Measurements from ENCODE around the gene SDF4. TPM values are rescaled to one million over a fixed set of nuclear protein-coding genes. Genes with fewer than 3 reads are reported as not detected.
A peak's percentile ranks its signal among the peaks of the same experiment; 100 is the strongest.

The SDF4 gene
- total RNA-seq, 4 donors from 2014 or later, result 153 to 267 (median 226) TPM

- 88 to 100% methylated on average over 5 to 96 of the region's 98 CpGs for WGBS, 2 donors (ENCODE audit: low coverage in 1 of 2)
- TF ChIP-seq POLR2A (IDR thresholded peaks at IDR 0.05) (no peak), EP300 (IDR thresholded peaks at IDR 0.05; ENCODE audit: low read depth) (no peak), CTCF (IDR thresholded peaks at IDR 0.05) (no peak), POLR2AphosphoS5 (IDR thresholded peaks at IDR 0.05) (no peak)
- Histone ChIP-seq H3K27me3 (peaks cover 19% of the 10 kb centered on the region), H3K27ac (peak overlapping the region in 1 of 4 donors; percentile 9), H3K36me3 (peaks cover 0 to 4% (median 0%) of the 10 kb centered on the region in 4 donors), H3K4me1 (peaks cover 22 to 46% (median 43%) of the 10 kb centered on the region in 4 donors), H3K4me3 (peak overlapping the region in 3 of 4 donors; percentile 24 to 40 (median 32)), H3K9me3 (no peaks in the 10 kb centered on the region)
- no peak for DNase-seq
- in situ Hi-C loops (cut with MboI; ENCODE audit: low pct_ligation_motif_present in 1 of 4, low pct_unique_long_range_greater_than_20kb in 1 of 4, low sequenced_read_pairs in 3 of 4), result no loop called here
- intact Hi-C loops (cut with DNase I; ENCODE audit: low total_unique reads), result no loop called here
Measured at GRCh38 chr1:1232796-1233566, 1.2 kb upstream of the SDF4 start.

GRCh38 chr1:1232208-1232795, 501 bp upstream of the SDF4 start, which contains the start of gene B3GALT6:
Gene B3GALT6 (plus strand): TSS chr1:1232237. CDS start chr1:1232279, 42 bp downstream.
- no peaks in the 10 kb centered on the region for H3K9me3 ChIP-seq
- peak within 1 kb of the TSS; percentile 97 to 98 (median 98) for H3K27ac ChIP-seq
- DNase-seq, result no peak
- intact Hi-C loops (cut with DNase I; ENCODE audit: low total_unique reads) (no loop called here), in situ Hi-C loops (cut with MboI; ENCODE audit: low pct_ligation_motif_present in 1 of 4, low pct_unique_long_range_greater_than_20kb in 1 of 4, low sequenced_read_pairs in 3 of 4) (no loop called here)
- WGBS, 2 donors (ENCODE audit: low coverage in 1 of 2), result 17% methylated on average over 48 of the region's 100 CpGs; no CpG with 5 or more reads in 1 of the 2 donors
- peaks cover 0 to 9% (median 0%) of the 10 kb centered on the region in 4 donors for H3K36me3 ChIP-seq
- peaks cover 19 to 40% (median 36%) of the 10 kb centered on the region in 4 donors for H3K4me1 ChIP-seq
- peaks cover 12% of the 10 kb centered on the region for H3K27me3 ChIP-seq
- TF ChIP-seq POLR2A (IDR thresholded peaks at IDR 0.05) (no peak), CTCF (IDR thresholded peaks at IDR 0.05) (no peak), POLR2AphosphoS5 (IDR thresholded peaks at IDR 0.05) (no peak), EP300 (IDR thresholded peaks at IDR 0.05; ENCODE audit: low read depth) (no peak)
- peak within 1 kb of the TSS; percentile 87 to 100 (median 98) for H3K4me3 ChIP-seq

- no peaks in the 10 kb centered on the region for H3K9me3 ChIP-seq
- peaks cover 0 to 11% (median 2%) of the 10 kb centered on the region in 4 donors for H3K36me3 ChIP-seq
- peaks cover 19 to 34% (median 30%) of the 10 kb centered on the region in 4 donors for H3K4me1 ChIP-seq
Measured at GRCh38 chr1:1230656-1231399, 973 bp downstream of the SDF4 start.

More at GRCh38 chr1:1230656-1231399, 973 bp downstream of the SDF4 start:
- 1 to 6% methylated on average over 12 to 24 of the region's 24 CpGs for WGBS, 2 donors (ENCODE audit: low coverage in 1 of 2)
- no peak for TF ChIP-seq EP300 (IDR thresholded peaks at IDR 0.05; ENCODE audit: low read depth)
- TF ChIP-seq CTCF (IDR thresholded peaks at IDR 0.05), result peak in 4 of 5 experiments; percentile 26 to 78 (median 48)
- peak; percentile 60 to 84 (median 83) for TF ChIP-seq POLR2AphosphoS5 (IDR thresholded peaks at IDR 0.05)
- TF ChIP-seq POLR2A (IDR thresholded peaks at IDR 0.05), result peak; percentile 77
- peak; percentile 65 for DNase-seq
- intact Hi-C loops (cut with DNase I; ENCODE audit: low total_unique reads) (no loop called here), in situ Hi-C loops (cut with MboI; ENCODE audit: low pct_ligation_motif_present in 1 of 4, low pct_unique_long_range_greater_than_20kb in 1 of 4, low sequenced_read_pairs in 3 of 4) (no loop called here)
- H3K27me3 ChIP-seq, result no peaks in the 10 kb centered on the region
- peak overlapping the region; percentile 87 to 100 (median 98) for H3K4me3 ChIP-seq
- peak overlapping the region; percentile 97 to 98 (median 98) for H3K27ac ChIP-seq
